Brain microvascular endothelial cell (primary cell): ENCODE measurements around the gene STK32B.

Experiments used
- DNase-seq: peaks from one replicate; pipeline ENCODE4 v3.0.0-alpha.2; 2020
- H3K27ac ChIP-seq: fragments of 250-450 bp; sonication (Bioruptor Pico); 2 replicates; pipeline ENCODE4 v1.5.1; 2020; ENCODE audit warnings: mild to moderate bottlenecking, moderate library complexity
- H3K27me3 ChIP-seq: fragments of 250-450 bp; sonication (Bioruptor Pico); replicated peaks from 2 replicates; pipeline ENCODE4 v1.5.1; 2020; ENCODE audit warnings: mild to moderate bottlenecking
- H3K36me3 ChIP-seq: fragments of 250-450 bp; sonication (Bioruptor Pico); replicated peaks from 2 replicates; pipeline ENCODE4 v1.5.1; 2020; ENCODE audit warnings: mild to moderate bottlenecking
- H3K4me3 ChIP-seq: 2 replicates; pipeline ENCODE4 v1.5.1; 2011; ENCODE audit warnings: low read depth, mild to moderate bottlenecking, control low read depth, low read length, moderate library complexity
- in situ Hi-C: cut with HindIII; loops from 2 replicates; pipeline ENCODE4 v1.10.0; 2017; ENCODE audit warnings: low sequenced_read_pairs, low pct_ligation_motif_present
- TF ChIP-seq, protein P1 (sequence below): IDR thresholded peaks from 2 replicates; pipeline ENCODE4 v1.5.1; 2011; ENCODE audit warnings: low read depth, mild to moderate bottlenecking, moderate library complexity, low read length, control low read depth, inconsistent platforms; ENCODE audit errors: missing control alignments

Gene STK32B

DNA sequence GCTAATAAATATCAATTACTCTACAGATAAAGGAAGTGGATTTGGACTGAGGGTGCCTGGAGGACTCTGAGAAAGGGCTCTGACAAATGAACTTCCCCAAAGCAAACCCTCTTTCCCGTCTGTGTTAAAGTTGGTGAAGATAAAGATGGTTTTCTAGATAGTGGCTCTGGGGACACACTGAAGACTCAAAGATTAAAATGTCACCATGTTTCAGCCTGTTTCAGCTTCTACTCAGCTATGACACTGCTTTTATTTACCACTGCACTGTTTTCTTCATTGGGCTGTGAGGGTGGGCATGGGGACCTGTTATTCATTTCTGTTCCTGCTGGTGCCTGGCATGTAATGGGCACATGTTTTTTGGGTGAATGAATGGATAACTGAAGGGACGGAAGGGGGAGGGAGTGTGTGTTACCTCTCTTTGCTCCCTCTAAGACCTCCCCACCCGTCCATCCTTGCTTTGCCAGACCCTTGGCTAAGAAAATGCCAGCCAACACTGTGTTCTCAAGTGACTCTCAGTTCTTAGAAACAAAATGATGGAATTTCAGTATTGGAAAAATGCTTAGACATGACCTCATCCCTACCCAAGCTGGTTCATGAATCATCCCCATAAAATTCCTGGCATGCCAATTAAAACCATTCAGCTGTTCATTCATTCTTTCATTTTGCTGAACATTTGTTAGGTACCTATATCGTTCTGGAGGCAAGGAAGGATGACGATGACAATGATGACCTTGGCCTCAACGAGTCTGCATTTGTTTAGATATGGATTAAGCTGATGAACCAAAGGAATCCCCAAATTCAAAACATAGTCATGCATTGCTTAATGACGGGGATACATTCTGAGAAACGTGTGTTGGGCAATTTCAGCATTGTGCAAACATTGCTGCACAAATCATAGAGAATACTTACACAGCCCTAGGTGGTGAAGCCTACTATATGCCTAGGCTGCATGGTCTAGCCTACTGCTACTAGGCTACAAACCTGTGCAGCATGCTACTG is 13.4 kb upstream of the STK32B start:
- DNase-seq = peak; percentile 84
- Histone ChIP-seq H3K27me3 (no peaks in the 10 kb centered on the region), H3K4me3 (no peak overlapping the region), H3K36me3 (no peaks in the 10 kb centered on the region), H3K27ac (peak overlapping the region; percentile 22)
- TF ChIP-seq, protein P1, sequence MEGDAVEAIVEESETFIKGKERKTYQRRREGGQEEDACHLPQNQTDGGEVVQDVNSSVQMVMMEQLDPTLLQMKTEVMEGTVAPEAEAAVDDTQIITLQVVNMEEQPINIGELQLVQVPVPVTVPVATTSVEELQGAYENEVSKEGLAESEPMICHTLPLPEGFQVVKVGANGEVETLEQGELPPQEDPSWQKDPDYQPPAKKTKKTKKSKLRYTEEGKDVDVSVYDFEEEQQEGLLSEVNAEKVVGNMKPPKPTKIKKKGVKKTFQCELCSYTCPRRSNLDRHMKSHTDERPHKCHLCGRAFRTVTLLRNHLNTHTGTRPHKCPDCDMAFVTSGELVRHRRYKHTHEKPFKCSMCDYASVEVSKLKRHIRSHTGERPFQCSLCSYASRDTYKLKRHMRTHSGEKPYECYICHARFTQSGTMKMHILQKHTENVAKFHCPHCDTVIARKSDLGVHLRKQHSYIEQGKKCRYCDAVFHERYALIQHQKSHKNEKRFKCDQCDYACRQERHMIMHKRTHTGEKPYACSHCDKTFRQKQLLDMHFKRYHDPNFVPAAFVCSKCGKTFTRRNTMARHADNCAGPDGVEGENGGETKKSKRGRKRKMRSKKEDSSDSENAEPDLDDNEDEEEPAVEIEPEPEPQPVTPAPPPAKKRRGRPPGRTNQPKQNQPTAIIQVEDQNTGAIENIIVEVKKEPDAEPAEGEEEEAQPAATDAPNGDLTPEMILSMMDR = no peak
- in situ Hi-C loops = no loop called here

DNA sequence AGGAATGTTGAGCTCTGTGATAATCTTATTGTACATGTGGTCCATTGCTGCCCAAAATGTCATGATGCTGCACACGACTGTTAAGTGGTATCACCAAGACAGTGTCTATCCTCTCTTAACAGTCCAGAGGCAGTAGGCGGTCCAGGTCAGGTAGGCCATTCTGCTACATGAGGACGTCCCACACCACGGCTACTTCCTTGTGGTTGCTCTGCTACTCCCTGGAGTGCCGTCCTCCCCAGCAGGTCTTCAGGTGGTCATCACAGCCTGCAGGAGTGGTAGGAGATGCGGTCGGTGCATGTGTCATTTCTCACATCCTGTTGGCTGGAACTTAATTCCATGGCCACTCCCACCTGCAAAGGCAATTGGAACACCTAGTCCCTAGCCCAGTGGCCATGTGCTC is 11.5 kb upstream of the STK32B start:
- no peaks in the 10 kb centered on the region for H3K27me3 ChIP-seq
- TF ChIP-seq, protein P1 = no peak
- H3K4me3 ChIP-seq = no peak overlapping the region
- no peak for DNase-seq
- no peak overlapping the region for H3K27ac ChIP-seq
- H3K36me3 ChIP-seq = no peaks in the 10 kb centered on the region
- in situ Hi-C loops = no loop called here

DNA sequence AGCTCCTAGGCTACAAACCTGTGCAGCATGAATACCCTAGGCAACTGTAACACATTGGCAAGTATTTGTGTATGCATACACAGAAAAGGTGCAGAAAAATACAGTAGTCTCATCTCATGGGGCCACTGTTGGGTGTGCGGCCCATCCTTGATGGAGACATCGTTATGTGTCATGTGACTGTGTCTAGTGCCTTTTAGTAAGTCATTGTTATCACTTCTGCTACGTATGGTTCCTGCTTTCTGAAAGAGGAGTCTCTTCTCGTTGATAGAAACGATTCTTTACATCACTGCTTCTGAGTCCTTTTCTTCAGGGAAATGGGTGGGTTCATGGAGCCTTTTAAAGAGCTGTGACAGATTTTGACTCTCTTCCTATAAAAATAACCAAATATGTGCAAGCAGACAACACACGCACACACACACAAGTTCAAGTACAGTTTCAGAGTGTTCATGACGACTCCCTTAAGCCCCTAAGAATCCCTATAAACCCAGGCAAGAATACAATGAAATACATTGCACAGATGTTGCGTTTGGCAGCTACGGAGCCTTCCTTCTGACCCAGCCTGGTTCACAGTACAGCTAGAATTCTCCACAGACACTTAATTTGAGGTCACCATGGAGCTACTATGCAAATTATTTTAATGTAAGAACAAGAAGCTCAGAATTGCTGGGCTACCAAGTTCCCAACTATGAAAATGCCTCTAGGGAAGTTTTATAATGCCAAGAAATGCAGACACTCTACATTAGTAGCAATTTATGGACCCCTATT is 10.2 kb upstream of the STK32B start:
- no peak for DNase-seq
- TF ChIP-seq, protein P1 = no peak
- H3K4me3 ChIP-seq = no peak overlapping the region
- in situ Hi-C loops = no loop called here
- no peak overlapping the region for H3K27ac ChIP-seq
- no peaks in the 10 kb centered on the region for H3K36me3 ChIP-seq
- H3K27me3 ChIP-seq = no peaks in the 10 kb centered on the region

DNA sequence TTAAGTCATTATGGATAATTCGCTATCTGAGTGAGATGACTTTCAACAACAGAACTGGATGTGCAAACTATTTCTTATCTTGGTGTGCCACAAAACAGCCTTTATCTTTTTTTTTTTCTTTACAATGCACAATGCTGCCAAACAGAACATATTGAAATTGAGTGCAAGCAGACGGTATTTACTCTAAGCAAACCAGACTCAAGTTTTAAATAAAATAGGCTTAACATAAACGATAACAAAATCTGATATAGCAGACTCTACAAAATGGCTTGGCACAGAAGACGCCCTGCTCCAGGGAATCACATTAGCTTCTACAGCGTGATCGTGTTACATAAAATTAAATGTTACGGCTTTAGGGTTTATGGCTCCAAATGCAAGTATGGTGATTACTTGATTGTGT is 9.6 kb upstream of the STK32B start:
- TF ChIP-seq, protein P1 = no peak
- H3K27me3 ChIP-seq = no peaks in the 10 kb centered on the region
- no peaks in the 10 kb centered on the region for H3K36me3 ChIP-seq
- H3K4me3 ChIP-seq = no peak overlapping the region
- H3K27ac ChIP-seq = no peak overlapping the region
- no peak for DNase-seq
- in situ Hi-C loops = no loop called here

DNA sequence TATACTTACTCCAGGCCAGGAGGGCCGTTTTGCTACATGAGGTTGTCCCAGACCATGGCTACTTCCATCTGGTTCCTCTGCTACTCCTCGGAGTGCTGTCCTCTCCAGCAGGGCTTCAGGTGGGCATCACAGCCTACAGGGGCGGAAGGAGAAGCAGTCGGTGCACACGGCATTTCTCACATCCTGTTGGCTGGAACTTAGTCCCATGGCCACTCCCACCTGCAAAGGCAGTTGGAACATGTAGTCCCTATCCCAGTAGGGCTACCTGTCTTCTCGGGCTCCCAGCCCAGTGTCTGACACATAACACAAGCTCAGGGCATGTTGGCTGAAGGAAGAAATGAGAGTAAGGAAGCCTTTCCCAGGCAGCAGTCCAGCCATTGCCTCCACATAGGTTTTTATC is 7.7 kb upstream of the STK32B start:
- Histone ChIP-seq H3K36me3 (no peaks in the 10 kb centered on the region), H3K27me3 (no peaks in the 10 kb centered on the region), H3K27ac (no peak overlapping the region), H3K4me3 (no peak overlapping the region)
- TF ChIP-seq, protein P1 = no peak
- in situ Hi-C loops = no loop called here
- DNase-seq = no peak
